Gastrocnemius medialis (tissue), 4 donors: ENCODE results near the gene USH2A. TPM values are rescaled to one million over a fixed set of nuclear protein-coding genes. Genes with fewer than 3 reads are reported as not detected.

ENCODE experiments used
- ATAC-seq, 2 donors: fragments of 150-250 bp; one replicate each; pipeline ENCODE4 v1.9.1; 2016
- DNase-seq, 2 donors: peaks; one replicate each; pipeline ENCODE4 v3.0.0-alpha.2; 2019
- H3K27ac ChIP-seq, 4 donors: fragments of 200-600 bp; sonication (generic); 1 replicate in 1 of 4; 2 replicates in 3 of 4; pipeline ENCODE4 v1.5.1; 2016 to 2018; ENCODE audit warnings: mild to moderate bottlenecking in 2 of 4, moderate library complexity in 1 of 4
- H3K27me3 ChIP-seq, 3 donors: fragments of 200-600 bp; sonication (generic) in 2 of 3; 1 replicate in 1 of 3; 2 replicates in 2 of 3; pipeline versions ENCODE4 v1.5.1 to v1.6.0; 2016 to 2019; ENCODE audit warnings: mild to moderate bottlenecking in 1 of 3, moderate library complexity in 1 of 3
- H3K36me3 ChIP-seq, 2 donors: fragments of 200-600 bp; sonication (generic) in 1 of 2; one replicate each; pipeline ENCODE4 v1.5.1; 2017 to 2018
- H3K4me1 ChIP-seq, 2 donors: fragments of 200-600 bp; sonication (generic) in 1 of 2; one replicate each; pipeline ENCODE4 v1.5.1; 2016 to 2017; ENCODE audit warnings: mild to moderate bottlenecking in 2 of 2
- H3K4me3 ChIP-seq, 4 donors: fragments of 200-600 bp; sonication (generic) in 3 of 4; 1 replicate in 1 of 4; 2 replicates in 3 of 4; pipeline ENCODE4 v1.5.1; 2016 to 2019; ENCODE audit warnings: mild to moderate bottlenecking in 2 of 4
- H3K9me3 ChIP-seq, 3 donors: fragments of 200-600 bp; sonication (generic) in 2 of 3; 1 replicate in 1 of 3; 2 replicates in 2 of 3; pipeline ENCODE4 v1.5.1; 2016 to 2019
- POLR2A ChIP-seq, 2 donors: fragments of 450-650 bp; IDR thresholded peaks; one replicate each; pipeline ENCODE4 v1.6.1; 2017; ENCODE audit warnings: antibody characterized with exemption in 2 of 2, mild to moderate bottlenecking in 2 of 2, moderate library complexity in 2 of 2
- in situ Hi-C, 4 donors: fragments of 200-750 bp; cut with MboI; loops; one replicate each; pipeline versions ENCODE4 v1.15.0 to v1.8.0; 2017; ENCODE audit warnings: low sequenced_read_pairs in 4 of 4
- intact Hi-C: fragments of 100-400 bp; cut with DNase I; formaldehyde crosslinking; loops from one replicate; pipeline ENCODE4 v1.15.1; 2023; ENCODE audit warnings: low total_unique reads
- total RNA-seq, 4 donors: library from RNA; depleted of rRNA; stranded (reverse); fragments of >200 nt; gene quantifications; one replicate each; pipeline versions ENCODE4 v1.1.0 to v1.2.3, GENCODE V29; 2016
- TF ChIP-seq, protein P1 (sequence below), 5 experiments: fragments of 450-650 bp in 3 of 5; fragments of 200-600 bp in 2 of 5; sonication (generic) in 2 of 5; IDR thresholded peaks in 4 of 5; conservative IDR thresholded peaks in 1 of 5; 1 replicate in 4 of 5; 2 replicates in 1 of 5; pipeline ENCODE4 v1.5.1; 2016 to 2019; ENCODE audit warnings: antibody characterized with exemption in 5 of 5, mild to moderate bottlenecking in 3 of 5, moderate library complexity in 3 of 5

The USH2A gene
- total RNA-seq, 4 donors from 2014 or later, result 0.02 TPM; not detected in 3

DNA sequence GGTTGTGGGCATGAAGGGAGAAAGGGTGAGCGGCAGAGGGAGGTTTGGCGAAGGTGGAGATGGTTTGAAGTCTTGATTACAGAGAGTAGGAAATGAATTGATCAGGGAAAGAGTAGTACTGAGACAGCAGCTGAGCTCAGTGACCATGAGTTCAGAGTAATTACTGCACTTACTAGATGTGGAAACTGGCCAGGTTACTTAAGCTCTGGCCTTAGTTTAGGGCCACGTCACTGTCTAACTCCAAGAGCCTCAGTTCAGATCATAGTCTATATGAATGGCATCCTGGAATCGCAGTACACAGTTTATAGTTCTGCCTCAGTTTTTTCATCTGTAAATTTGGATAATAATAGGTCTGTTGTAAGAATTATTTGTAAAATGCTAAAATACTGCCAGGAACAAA, 778.1 kb downstream of the USH2A start:
- TF ChIP-seq POLR2A (IDR thresholded peaks at IDR 0.05), result no peak
- TF ChIP-seq, protein P1, sequence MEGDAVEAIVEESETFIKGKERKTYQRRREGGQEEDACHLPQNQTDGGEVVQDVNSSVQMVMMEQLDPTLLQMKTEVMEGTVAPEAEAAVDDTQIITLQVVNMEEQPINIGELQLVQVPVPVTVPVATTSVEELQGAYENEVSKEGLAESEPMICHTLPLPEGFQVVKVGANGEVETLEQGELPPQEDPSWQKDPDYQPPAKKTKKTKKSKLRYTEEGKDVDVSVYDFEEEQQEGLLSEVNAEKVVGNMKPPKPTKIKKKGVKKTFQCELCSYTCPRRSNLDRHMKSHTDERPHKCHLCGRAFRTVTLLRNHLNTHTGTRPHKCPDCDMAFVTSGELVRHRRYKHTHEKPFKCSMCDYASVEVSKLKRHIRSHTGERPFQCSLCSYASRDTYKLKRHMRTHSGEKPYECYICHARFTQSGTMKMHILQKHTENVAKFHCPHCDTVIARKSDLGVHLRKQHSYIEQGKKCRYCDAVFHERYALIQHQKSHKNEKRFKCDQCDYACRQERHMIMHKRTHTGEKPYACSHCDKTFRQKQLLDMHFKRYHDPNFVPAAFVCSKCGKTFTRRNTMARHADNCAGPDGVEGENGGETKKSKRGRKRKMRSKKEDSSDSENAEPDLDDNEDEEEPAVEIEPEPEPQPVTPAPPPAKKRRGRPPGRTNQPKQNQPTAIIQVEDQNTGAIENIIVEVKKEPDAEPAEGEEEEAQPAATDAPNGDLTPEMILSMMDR (IDR thresholded peaks at IDR 0.05 in 4 of 5, conservative IDR thresholded peaks at IDR 0.05 in 1 of 5), result no peak
- Histone ChIP-seq H3K4me1 (no peaks in the 10 kb centered on the region), H3K9me3 (no peaks in the 10 kb centered on the region), H3K36me3 (no peaks in the 10 kb centered on the region), H3K27ac (no peak overlapping the region), H3K4me3 (no peak overlapping the region), H3K27me3 (peaks cover 0 to 3% (median 0%) of the 10 kb centered on the region in 3 donors)
- DNase-seq (no peak), ATAC-seq (no peak)
- in situ Hi-C loops (no loop called here), intact Hi-C loops (no loop called here)

DNA sequence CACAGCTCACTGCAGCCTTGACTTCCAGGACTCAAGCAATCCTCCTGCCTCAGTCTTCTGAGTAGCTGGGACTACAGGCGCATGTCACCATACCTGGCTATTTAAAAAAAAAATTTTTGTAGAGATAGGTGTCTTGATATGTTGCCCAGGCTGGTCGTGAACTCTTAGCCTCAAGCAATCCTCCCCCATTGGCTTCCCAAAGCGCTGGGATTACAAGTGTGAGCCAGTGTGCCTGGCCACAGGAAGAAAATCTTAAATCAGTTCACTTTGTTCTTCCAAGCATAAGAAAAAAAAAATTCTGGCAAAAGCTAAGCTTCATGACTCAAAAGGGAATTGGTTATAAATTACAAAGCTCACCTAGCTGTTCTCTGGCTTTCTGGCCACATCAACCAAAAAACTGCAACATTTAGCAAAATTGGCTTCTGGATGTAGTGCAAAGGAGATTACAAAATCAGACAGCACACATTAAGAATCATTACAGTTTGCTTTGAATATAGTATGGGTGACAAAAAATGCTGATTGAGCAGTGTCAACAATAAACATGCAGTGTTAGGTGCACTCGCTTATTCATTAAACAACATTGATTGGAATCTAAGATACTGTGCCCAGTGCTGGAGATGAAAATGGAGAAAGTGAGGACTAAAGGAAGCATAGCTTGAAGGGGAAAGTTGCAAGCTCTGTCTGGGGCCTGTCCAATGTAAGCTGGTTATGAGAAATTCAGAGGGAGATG, 779.5 kb downstream of the USH2A start:
- ATAC-seq (no peak), DNase-seq (no peak)
- no peaks in the 10 kb centered on the region for H3K4me1 ChIP-seq
- no peak for TF ChIP-seq POLR2A (IDR thresholded peaks at IDR 0.05)
- TF ChIP-seq, protein P1 (IDR thresholded peaks at IDR 0.05 in 4 of 5, conservative IDR thresholded peaks at IDR 0.05 in 1 of 5), result no peak
- no peak overlapping the region for H3K4me3 ChIP-seq
- peaks cover 0 to 3% (median 0%) of the 10 kb centered on the region in 3 donors for H3K27me3 ChIP-seq
- no peaks in the 10 kb centered on the region for H3K36me3 ChIP-seq
- H3K27ac ChIP-seq, result no peak overlapping the region
- intact Hi-C loops, result no loop called here
- in situ Hi-C loops, result no loop called here
- H3K9me3 ChIP-seq, result no peaks in the 10 kb centered on the region

DNA sequence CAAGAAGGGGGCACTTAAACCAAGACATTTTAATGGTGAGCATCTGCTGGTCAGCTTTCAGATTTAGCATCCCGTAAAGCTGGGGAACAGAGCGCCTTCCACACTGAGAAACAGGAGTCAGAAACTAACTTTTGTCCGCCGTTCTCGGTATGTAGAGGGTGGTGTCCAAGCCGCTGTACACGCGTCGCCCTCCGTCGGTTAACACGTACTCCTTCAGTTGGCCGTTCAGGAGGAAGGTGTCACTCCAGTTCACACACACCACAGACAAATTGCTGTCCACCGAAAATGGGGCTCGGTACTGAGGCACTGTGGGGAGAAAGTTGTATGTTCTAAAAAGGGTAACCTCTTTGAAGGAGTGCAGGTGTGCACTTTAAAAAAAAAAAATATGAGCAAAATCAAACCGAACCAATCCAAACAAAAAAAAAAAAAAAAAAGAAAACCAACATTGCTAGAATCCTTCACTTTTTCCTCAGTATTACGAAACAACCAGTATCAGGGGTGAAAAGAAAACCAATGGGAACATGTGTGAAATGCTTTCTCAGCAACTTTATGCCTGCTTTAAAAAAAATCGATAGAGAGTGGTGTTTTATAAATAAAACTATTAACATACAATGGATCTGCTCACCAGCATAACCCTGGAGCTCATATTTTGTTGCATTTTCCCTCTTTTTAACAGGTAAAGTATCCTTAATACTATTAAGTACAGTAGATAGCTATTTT, 782.7 kb downstream of the USH2A start:
- TF ChIP-seq, protein P1 (IDR thresholded peaks at IDR 0.05 in 4 of 5, conservative IDR thresholded peaks at IDR 0.05 in 1 of 5), result no peak
- no peak for TF ChIP-seq POLR2A (IDR thresholded peaks at IDR 0.05)
- no peaks in the 10 kb centered on the region for H3K4me1 ChIP-seq
- DNase-seq (no peak), ATAC-seq (no peak)
- H3K4me3 ChIP-seq, result no peak overlapping the region
- H3K27me3 ChIP-seq, result peaks cover 0 to 8% (median 0%) of the 10 kb centered on the region in 3 donors
- H3K27ac ChIP-seq, result no peak overlapping the region
- in situ Hi-C loops, result no loop called here
- intact Hi-C loops, result no loop called here
- no peaks in the 10 kb centered on the region for H3K36me3 ChIP-seq
- H3K9me3 ChIP-seq, result no peaks in the 10 kb centered on the region

DNA sequence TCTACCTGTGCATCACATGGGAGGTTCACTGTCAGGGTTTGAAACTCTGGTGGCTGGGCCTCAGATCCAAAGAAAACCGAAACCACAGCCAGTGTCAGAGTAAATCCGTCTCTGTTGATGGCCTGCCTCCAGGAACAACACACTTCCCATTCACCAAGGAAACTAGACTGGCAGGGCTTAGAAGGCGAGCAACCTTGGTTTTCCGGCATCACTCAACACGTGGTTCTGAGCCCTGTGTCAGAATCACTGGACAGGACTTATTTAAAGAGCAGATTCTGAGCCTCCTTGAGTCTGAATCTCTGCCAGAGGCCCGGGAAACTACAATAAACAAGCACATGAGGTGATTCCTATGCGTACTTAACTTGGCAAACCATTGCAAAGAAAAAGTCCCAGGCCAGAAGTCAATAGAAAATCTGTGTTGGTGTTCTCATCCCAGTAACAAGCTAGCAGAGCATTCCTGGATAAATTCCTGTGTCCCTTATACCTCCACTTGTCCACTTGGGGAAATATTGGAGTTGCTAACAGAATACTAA, 786.1 kb downstream of the USH2A start:
- H3K36me3 ChIP-seq, result no peaks in the 10 kb centered on the region
- no peaks in the 10 kb centered on the region for H3K9me3 ChIP-seq
- H3K4me1 ChIP-seq, result no peaks in the 10 kb centered on the region
- intact Hi-C loops, result no loop called here
- no peak for TF ChIP-seq POLR2A (IDR thresholded peaks at IDR 0.05)
- in situ Hi-C loops, result no loop called here
- no peak overlapping the region for H3K4me3 ChIP-seq
- ATAC-seq, result peak; percentile 49 to 56
- DNase-seq, result peak in 1 of 2 donors; percentile 34
- H3K27ac ChIP-seq, result peak overlapping the region in 3 of 4 donors; percentile 43 to 52 (median 45)
- H3K27me3 ChIP-seq, result peaks cover 0 to 8% (median 0%) of the 10 kb centered on the region in 3 donors
